Measurements from ENCODE around the gene HOXA5.

Gene HOXA5

GRCh38 chr7:27171637-27172314 is 28.3 kb upstream of the HOXA5 start:
- peak; percentile 30 for DNase-seq (ENCODE audit: low spot score)

- no peak for DNase-seq (ENCODE audit: low spot score)
Measured at GRCh38 chr7:27171325-27171636, 27.8 kb upstream of the HOXA5 start.

GRCh38 chr7:27170426-27171324 is 27.2 kb upstream of the HOXA5 start:
- no peak for DNase-seq (ENCODE audit: low spot score)

- no peak for DNase-seq (ENCODE audit: low spot score)
Measured at GRCh38 chr7:27169658-27170425, 26.4 kb upstream of the HOXA5 start.

- no peak for DNase-seq (ENCODE audit: low spot score)
Measured at GRCh38 chr7:27168265-27168947, 24.9 kb upstream of the HOXA5 start.

- DNase-seq (ENCODE audit: low spot score), result no peak
Measured at GRCh38 chr7:27167916-27168264, 24.4 kb upstream of the HOXA5 start.

DNA sequence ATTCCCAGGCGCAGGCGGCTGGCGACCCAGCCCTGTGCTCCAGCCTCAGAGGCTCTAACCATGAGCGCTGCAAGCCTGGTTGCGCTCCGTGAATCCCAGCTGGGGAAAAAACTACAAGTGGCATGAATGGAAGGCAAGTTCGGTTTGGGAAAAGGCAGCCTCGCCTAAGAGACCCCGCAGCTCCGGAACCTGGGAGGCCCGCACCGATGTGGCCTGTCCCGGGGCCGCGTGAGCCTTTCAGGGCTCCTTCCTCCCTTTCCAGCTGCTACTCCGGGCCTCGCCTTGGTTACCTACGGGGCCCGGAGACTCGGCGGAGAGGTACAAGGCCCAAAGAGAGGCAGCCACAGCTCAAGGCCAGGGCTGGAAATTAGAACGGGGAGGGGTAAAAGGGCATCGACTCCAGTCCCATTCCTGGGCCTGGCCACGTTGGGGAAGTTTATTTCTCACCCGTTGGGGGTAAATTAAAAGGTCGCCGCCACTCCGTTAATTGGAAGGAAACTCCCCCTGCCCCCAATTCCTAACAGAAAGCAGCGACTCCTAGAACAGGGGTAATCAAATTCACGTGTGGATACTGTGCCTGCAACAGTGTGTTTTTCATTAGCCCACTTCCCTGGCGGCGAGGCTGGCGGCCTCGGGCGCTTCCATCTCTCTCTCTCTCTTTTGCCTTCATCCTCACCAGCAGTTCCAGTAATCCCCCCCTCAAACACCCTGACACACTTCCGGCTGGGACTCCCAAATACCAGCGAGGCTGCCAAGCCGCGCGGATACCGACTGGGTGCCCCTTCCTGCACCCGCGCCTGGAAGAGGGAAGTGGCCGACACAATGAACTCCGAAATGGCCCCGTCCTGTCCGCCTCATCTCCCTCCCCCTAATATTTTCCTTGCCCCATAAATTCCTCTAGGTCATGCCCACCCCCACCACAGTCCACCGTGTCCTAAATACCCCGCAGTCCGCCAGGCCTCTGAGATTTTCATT is 23.3 kb upstream of the HOXA5 start:
- no peak for DNase-seq (ENCODE audit: low spot score)

GRCh38 chr7:27165996-27166530 is 22.6 kb upstream of the HOXA5 start:
- DNase-seq (ENCODE audit: low spot score), result no peak

DNA sequence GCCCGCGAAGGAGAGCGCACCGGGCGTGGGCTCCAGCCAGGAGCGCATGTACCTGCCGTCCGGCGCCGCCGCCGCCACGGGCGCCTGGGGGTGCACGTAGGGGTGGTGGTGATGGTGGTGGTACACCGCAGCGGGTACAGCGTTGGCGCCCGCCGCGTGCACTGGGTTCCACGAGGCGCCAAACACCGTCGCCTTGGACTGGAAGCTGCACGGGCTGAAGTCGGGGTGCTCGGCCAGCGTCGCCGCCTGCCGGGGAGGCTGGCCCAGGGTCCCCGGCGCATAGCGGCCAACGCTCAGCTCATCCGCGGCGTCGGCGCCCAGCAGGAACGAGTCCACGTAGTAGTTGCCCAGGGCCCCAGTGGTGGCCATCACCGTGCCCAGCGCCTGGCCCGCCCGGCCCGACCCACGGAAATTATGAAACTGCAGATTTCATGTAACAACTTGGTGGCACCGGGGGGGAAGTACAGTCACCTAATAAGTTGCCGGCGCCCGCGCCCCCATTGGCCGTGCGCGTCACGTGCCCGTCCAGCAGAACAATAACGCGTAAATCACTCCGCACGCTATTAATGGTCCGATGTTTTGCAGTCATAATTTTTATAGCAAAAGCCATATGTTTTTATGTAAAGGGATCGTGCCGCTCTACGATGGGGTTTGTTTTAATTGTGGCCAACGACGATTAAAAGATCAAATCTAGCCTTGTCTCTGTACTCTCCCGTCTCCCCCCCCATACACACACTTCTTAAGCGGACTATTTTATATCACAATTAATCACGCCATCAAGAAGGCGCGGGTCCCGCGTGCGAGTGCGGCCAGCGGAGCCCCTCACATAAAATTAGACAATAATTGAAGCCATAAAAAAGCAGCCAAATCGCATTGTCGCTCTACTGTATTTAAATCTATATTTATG is 21.9 kb upstream of the HOXA5 start, which contains the start of gene HOXA9:
TSS of gene HOXA9 (minus strand) at position 449 of the 907 bp plus-strand sequence. CDS start at position 369, 80 bp downstream.
- DNase-seq (ENCODE audit: low spot score), result no peak

DNA sequence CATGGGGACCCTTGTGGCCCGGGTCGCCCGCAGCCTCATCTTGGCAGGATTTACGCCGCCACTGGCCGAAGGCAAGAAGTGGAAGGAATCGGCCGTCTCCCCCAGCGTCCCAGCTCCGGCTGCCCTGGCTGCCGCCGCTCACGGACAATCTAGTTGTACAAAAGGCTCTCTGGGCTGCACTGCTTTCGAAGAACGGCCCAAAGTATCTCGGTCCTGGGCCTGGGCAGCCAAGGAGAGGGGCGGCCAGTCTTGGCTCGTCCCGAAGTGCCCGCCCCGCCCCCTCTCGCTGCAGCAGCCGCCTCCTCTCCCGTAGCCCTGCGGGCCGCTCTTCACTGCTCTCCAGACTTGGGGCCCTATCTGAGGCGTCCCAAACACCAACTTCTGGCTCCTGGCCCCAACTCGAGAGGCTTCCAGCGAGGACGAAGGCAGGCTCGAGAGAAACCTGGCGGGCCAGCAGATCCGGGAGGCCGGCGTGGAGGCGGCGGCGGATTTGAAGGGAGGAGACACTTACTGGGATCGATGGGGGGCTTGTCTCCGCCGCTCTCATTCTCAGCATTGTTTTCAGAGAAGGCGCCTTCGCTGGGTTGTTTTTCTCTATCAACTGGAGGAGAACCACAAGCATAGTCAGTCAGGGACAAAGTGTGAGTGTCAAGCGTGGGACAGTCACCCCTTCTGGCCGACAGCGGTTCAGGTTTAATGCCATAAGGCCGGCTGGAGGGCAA is 21.0 kb upstream of the HOXA5 start:
- no peak for DNase-seq (ENCODE audit: low spot score)

- no peak for DNase-seq (ENCODE audit: low spot score)
Measured at GRCh38 chr7:27164045-27164366, 20.5 kb upstream of the HOXA5 start.

GRCh38 chr7:27163288-27164044 is 20.0 kb upstream of the HOXA5 start:
- no peak for DNase-seq (ENCODE audit: low spot score)

DNA sequence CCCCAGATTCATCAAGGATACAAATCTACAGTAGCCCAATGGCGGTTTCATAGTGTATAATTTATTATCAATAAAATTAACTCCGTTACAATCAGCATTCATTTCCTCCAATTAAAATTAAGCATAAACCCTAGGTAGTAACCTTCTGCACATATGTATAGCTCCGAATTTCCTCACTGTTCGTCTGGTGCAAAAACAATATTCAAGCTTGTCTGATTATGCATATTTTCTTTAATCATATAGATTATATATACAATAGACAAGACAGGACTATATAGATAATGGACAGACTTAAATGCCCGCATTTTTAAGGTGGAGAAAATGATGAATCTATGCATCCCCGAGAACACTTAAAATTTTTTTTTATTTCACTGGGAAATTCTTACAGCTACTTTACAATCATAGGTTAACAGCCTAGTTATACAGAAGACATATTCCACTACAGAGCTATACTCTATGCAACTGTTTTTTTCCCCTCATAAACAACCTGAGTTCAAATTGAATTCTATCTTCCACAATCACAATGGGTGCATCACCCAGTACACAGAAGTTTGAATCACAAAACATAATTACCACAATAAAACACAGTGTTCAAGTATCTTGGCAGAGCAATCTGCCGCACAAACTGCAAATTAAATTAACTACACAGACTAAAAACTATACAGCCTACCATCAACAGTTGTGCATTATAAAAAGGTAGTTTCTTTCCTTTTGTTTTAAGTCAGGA is 19.2 kb upstream of the HOXA5 start:
- no peak for DNase-seq (ENCODE audit: low spot score)

GRCh38 chr7:27161721-27162560 is 18.5 kb upstream of the HOXA5 start:
- DNase-seq (ENCODE audit: low spot score), result no peak

DNA sequence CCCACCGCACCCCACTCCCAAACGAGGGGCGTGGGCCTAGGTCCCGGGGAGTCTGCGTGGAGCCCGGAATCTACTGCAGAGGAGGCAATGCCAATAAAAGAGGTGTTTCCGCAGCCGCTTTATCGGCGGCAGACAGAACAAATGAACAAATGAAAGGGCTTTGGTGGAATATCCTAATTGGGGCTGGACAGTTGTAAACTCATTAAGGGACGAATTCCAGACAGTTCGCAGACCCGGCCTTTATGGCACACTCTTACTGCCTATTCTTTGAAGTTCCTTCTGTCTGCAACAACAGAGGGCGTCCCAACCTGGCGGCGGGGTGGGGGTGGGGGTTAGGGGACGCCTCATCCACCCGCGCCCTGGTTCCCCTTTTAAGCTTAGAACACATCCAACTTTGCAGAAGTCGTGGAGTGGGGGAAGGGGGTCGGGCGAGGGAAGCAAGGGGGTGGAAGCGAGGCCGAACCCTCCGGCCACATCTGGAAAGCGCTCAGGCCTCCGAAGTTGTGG is 17.8 kb upstream of the HOXA5 start:
- DNase-seq (ENCODE audit: low spot score), result no peak
